ENCODE measurements around the gene SLC24A3. TPM values are rescaled to one million over a fixed set of nuclear protein-coding genes. Genes with fewer than 3 reads are reported as not detected.

The SLC24A3 gene
- total and polyA plus RNA-seq, 9 donors: 4.8 to 40.5 (median 18.6) TPM

DNA sequence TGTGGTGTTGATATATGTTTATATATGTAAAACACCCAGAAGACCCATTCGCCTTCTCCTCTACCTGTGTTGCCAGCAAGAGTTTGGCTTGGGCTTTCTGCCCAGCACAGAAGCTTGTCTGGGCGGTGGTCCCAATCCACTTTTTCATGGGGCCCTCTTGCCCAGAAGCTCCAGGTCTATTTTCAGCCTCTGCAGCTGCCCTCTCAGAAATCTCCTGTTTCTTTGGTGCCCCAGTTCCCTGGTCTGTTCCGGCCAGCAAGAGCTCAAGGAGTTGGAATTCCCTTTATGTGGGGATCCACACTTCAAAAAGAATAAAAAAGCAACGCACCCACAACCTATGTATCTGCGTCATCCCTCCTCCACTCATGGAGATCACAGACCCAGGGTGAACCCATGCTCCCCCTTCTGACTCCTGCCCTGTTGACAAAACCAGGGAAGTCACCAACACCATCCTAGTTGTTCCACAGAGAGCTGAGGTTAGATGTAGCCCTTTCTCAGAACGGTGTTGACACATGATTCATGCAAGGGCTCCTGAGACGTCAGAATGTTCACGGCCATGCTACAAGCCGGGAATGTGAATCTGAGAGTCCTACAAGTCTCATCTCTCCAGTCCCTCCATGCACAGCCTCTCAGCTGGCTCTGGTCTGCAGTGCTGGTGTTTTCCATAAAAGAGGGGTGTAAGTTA, 388.8 kb downstream of the SLC24A3 start:
- intact Hi-C loops (cut with DNase I): no loop called here
- WGBS, 3 donors: 84 to 89% (median 84%) methylated on average over 9 of the region's 9 CpGs

DNA sequence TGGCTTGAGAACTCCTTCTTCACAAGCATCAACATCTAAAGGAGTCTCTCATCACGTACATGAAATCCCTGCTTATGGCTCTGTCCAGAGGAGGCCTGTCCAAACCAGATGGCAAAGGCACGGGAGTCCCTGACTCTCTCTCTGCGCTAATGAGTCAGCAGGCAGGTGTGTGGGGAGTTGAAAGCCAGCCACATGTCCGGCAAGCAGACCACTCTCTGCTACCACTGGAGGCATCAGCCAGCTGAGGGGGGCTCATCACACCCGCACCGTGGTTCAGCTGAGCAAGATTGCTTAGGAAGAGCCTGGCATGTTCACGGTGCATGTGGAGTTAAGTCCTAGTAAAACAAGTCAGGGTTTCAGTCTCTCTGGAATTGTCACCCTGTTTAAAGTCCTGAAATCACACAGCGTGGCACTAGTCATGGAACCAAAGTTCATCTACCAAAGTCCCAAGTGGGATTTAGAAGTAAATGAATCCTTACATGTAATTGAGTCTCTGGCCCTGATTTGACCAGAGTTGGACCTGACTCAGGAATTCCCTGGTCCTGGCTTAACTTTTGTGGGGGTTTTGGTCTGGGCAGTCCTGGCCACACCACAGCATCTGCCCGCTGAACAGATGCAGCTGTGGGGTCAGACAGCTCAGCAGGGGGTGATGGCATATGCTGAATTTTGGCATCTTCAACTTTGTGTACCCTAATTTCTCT, 390.4 kb downstream of the SLC24A3 start:
- H3K4me3 ChIP-seq: no peak overlapping the region
- 75 to 90% (median 77%) methylated on average over 9 of the region's 9 CpGs for WGBS, 3 donors
- TF ChIP-seq, protein P1, sequence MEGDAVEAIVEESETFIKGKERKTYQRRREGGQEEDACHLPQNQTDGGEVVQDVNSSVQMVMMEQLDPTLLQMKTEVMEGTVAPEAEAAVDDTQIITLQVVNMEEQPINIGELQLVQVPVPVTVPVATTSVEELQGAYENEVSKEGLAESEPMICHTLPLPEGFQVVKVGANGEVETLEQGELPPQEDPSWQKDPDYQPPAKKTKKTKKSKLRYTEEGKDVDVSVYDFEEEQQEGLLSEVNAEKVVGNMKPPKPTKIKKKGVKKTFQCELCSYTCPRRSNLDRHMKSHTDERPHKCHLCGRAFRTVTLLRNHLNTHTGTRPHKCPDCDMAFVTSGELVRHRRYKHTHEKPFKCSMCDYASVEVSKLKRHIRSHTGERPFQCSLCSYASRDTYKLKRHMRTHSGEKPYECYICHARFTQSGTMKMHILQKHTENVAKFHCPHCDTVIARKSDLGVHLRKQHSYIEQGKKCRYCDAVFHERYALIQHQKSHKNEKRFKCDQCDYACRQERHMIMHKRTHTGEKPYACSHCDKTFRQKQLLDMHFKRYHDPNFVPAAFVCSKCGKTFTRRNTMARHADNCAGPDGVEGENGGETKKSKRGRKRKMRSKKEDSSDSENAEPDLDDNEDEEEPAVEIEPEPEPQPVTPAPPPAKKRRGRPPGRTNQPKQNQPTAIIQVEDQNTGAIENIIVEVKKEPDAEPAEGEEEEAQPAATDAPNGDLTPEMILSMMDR (IDR thresholded peaks at IDR 0.05): no peak
- TF ChIP-seq POLR2A (IDR thresholded peaks at IDR 0.05) (no peak), EP300 (IDR thresholded peaks at IDR 0.05) (no peak)
- H3K36me3 ChIP-seq: no peaks in the 10 kb centered on the region
- no peaks in the 10 kb centered on the region for H3K9me3 ChIP-seq
- no peaks in the 10 kb centered on the region for H3K27me3 ChIP-seq
- no peak for DNase-seq
- H3K27ac ChIP-seq: no peak overlapping the region
- peaks cover 2% of the 10 kb centered on the region for H3K4me1 ChIP-seq (ENCODE audit: insufficient read depth)
- intact Hi-C loops (cut with DNase I): no loop called here

More for the DNA sequence above, 388.8 kb downstream of the SLC24A3 start:
- Histone ChIP-seq H3K27me3 (no peaks in the 10 kb centered on the region), H3K27ac (no peak overlapping the region), H3K36me3 (no peaks in the 10 kb centered on the region), H3K9me3 (no peaks in the 10 kb centered on the region), H3K4me3 (no peak overlapping the region), H3K4me1 (ENCODE audit: insufficient read depth) (peaks cover 2% of the 10 kb centered on the region)
- no peak for DNase-seq
- TF ChIP-seq EP300 (IDR thresholded peaks at IDR 0.05) (no peak), POLR2A (IDR thresholded peaks at IDR 0.05) (no peak)
- TF ChIP-seq, protein P1 (IDR thresholded peaks at IDR 0.05): no peak

DNA sequence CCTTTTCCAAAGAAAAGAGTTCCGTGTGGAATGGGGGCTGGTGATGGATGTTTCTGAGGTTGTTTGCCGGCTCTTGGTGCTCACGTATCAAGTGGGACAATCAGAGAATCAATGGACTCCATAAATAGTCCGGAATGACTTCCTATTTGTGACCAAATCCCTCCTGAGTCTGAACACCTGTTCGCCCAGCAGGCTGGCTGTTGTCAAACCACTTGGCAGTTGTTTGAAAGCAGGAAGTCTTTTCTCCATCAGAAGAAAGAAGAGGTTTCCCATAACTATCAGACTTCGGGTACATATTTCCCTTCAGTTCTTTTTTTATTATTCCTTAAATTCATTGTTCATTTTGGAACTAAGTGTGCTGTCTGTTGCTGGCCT, 390.9 kb downstream of the SLC24A3 start:
- H3K36me3 ChIP-seq: no peaks in the 10 kb centered on the region
- 51 to 62% (median 60%) methylated on average over 6 of the region's 6 CpGs for WGBS, 3 donors
- H3K27ac ChIP-seq: no peak overlapping the region
- intact Hi-C loops (cut with DNase I): no loop called here
- no peaks in the 10 kb centered on the region for H3K9me3 ChIP-seq
- no peaks in the 10 kb centered on the region for H3K27me3 ChIP-seq
- no peak for DNase-seq
- H3K4me1 ChIP-seq (ENCODE audit: insufficient read depth): peaks cover 2% of the 10 kb centered on the region
- TF ChIP-seq, protein P1 (IDR thresholded peaks at IDR 0.05): no peak
- TF ChIP-seq EP300 (IDR thresholded peaks at IDR 0.05): no peak
- no peak for TF ChIP-seq POLR2A (IDR thresholded peaks at IDR 0.05)
- H3K4me3 ChIP-seq: no peak overlapping the region

DNA sequence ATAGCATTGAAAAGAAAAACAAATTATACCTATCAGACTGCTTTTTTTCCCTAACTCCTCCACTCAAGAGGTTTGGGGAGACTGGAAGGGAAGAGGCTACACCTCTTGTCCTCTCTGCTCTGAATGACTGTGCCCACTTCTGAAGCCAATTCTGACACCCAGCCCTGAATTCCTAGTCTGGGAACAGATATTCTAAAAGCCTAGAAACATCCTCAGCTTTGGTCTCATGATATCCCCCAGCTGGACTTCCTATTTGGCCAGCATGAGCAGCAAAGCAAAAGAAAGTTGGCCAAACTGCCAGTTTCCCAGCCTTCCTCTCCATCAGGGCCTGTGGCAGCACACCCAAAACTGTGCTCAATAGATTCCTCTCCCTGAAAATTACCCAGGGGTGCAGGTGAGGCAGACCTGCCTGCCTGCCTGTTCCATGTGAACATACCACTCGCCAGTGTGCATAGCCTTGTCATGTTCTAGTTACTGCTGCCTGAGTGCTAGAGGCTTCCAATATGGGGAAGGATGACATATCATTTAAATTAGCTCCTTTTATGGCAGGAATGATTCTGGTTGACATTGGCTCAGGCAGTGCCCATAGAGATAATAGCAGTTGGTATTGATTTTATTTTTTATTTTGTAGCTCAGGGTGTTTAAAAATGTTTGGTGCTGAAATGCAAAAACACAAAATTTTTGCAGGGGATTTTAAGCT, 393.5 kb downstream of the SLC24A3 start:
- H3K4me1 ChIP-seq (ENCODE audit: insufficient read depth): peaks cover 2% of the 10 kb centered on the region
- no peak for DNase-seq
- H3K4me3 ChIP-seq: no peak overlapping the region
- no peak overlapping the region for H3K27ac ChIP-seq
- no peaks in the 10 kb centered on the region for H3K27me3 ChIP-seq
- intact Hi-C loops (cut with DNase I): no loop called here
- H3K36me3 ChIP-seq: no peaks in the 10 kb centered on the region
- 71 to 79% (median 74%) methylated on average over 1 of the region's 1 CpG for WGBS, 3 donors
- H3K9me3 ChIP-seq: no peaks in the 10 kb centered on the region
- TF ChIP-seq POLR2A (IDR thresholded peaks at IDR 0.05) (no peak), EP300 (IDR thresholded peaks at IDR 0.05) (no peak)
- TF ChIP-seq, protein P1 (IDR thresholded peaks at IDR 0.05): no peak
